K562 (cell line): ENCODE data around the gene OSBPL10. TPM values are rescaled to one million over a fixed set of nuclear protein-coding genes. Genes with fewer than 3 reads are reported as not detected.

ENCODE experiments used
- ATAC-seq: fragments of 200-7000 bp; cut with Tn5 transposase; 3 replicates; pipeline ENCODE4 v1.9.1; 2020; ENCODE audit warnings: moderate library complexity
- BruUV-seq: library from RNA; stranded (reverse); fragments of 400-500 nt; replicated peaks from 2 replicates; lab custom pipeline; 2021; lab: Mats Ljungman, UMichigan
- CTCF ChIA-PET: fragments of 300-600 bp; formaldehyde crosslinking; extraction: SDS; loops from one replicate; lab custom pipeline; 2021; ENCODE audit warnings: low intra/inter-chr PET ratio; lab: Yijun Ruan, JAX
- POLR2A ChIA-PET: fragments of 300-600, 350-650 bp; sonication (Branson Sonifier 250); formaldehyde crosslinking; extraction: SDS; loops from one replicate; lab custom pipeline; 2021; ENCODE audit warnings: antibody characterized with exemption, inconsistent platforms; lab: Yijun Ruan, JAX
- DNase-seq, 4 experiments: peaks; one replicate each; pipeline versions ENCODE4 v3.0.0 to v3.0.0-alpha.2; 2011 to 2018; ENCODE audit warnings: low spot score in 3 of 4, mixed read lengths in 3 of 4; ENCODE audit errors: extremely low read depth in 1 of 4
- FAIRE-seq: peaks from 2 replicates; lab custom pipeline; 2011; peaks lifted over from hg19 to GRCh38; lab: Jason Lieb, UNC
- H2AFZ ChIP-seq: 2 replicates; pipeline ENCODE4 v1.6.0; 2011; ENCODE audit warnings: low read depth, low read length, control low read depth, inconsistent platforms
- H3K27ac ChIP-seq: fragments of 200-600 bp; 3 replicates; pipeline ENCODE4 v1.8.0; 2011; ENCODE audit warnings: low read depth, mild to moderate bottlenecking, control low read depth, inconsistent platforms, low read length, moderate library complexity, mixed read lengths; ENCODE audit errors: extremely low read depth
- H3K27me3 ChIP-seq, 2 experiments: fragments of 300-600 bp in 1 of 2; 2 replicates in 1 of 2; 3 replicates in 1 of 2; pipeline versions ENCODE4 v1.6.0 to v1.8.0; 2011; ENCODE audit warnings: inconsistent platforms in 2 of 2, low read length in 2 of 2, mild to moderate bottlenecking in 1 of 2, mixed read lengths in 1 of 2, moderate library complexity in 1 of 2; ENCODE audit not compliant: control insufficient read depth in 2 of 2, insufficient read depth in 2 of 2
- H3K36me3 ChIP-seq: fragments of 300-600 bp; 3 replicates; pipeline ENCODE4 v1.8.0; 2011; ENCODE audit warnings: mild to moderate bottlenecking, low read length, inconsistent platforms; ENCODE audit not compliant: control insufficient read depth, insufficient read depth
- H3K4me1 ChIP-seq, 2 experiments: fragments of 200-600 bp in 1 of 2; replicated peaks in 1 of 2; 2 replicates in 1 of 2; 3 replicates in 1 of 2; pipeline versions ENCODE4 v1.5.1 to v1.8.0; 2011; ENCODE audit warnings: inconsistent platforms in 2 of 2, low read length in 2 of 2, mild to moderate bottlenecking in 1 of 2, mixed read lengths in 1 of 2, moderate library complexity in 1 of 2; ENCODE audit not compliant: control insufficient read depth in 2 of 2, insufficient read depth in 2 of 2
- H3K4me2 ChIP-seq: 2 replicates; pipeline ENCODE4 v1.6.1; 2011; ENCODE audit warnings: low read length, control low read depth, inconsistent platforms, mixed read lengths; ENCODE audit not compliant: insufficient read depth
- H3K4me3 ChIP-seq: fragments of 200-600 bp; sonication (generic), shearing (Covaris generic); 2 replicates; pipeline ENCODE4 v1.5.1; 2016; ENCODE audit warnings: control low read depth, inconsistent platforms
- H3K79me2 ChIP-seq: fragments of 200-600 bp; 3 replicates; pipeline ENCODE4 v1.8.0; 2011; ENCODE audit warnings: low read length, inconsistent platforms; ENCODE audit not compliant: control insufficient read depth, insufficient read depth
- H3K9ac ChIP-seq, 2 experiments: 2 replicates each; pipeline versions ENCODE4 v1.6.0 to v1.6.1; 2011; ENCODE audit warnings: low read depth in 2 of 2, low read length in 2 of 2, control low read depth in 1 of 2, inconsistent platforms in 1 of 2, mild to moderate bottlenecking in 1 of 2, mixed read lengths in 1 of 2; ENCODE audit not compliant: insufficient read depth in 1 of 2
- H3K9me1 ChIP-seq: one replicate; pipeline ENCODE4 v1.6.0; 2011; ENCODE audit warnings: inconsistent platforms, mild to moderate bottlenecking, low read length, moderate library complexity; ENCODE audit not compliant: control insufficient read depth, insufficient read depth
- H3K9me3 ChIP-seq: replicated peaks from 2 replicates; pipeline ENCODE4 v1.5.1; 2011; ENCODE audit warnings: low read depth, low read length, inconsistent platforms; ENCODE audit not compliant: control insufficient read depth, insufficient read depth
- H4K20me1 ChIP-seq: replicated peaks from 2 replicates; pipeline ENCODE4 v1.6.1; 2011; ENCODE audit warnings: low read length, inconsistent platforms, mixed read lengths; ENCODE audit not compliant: control insufficient read depth, insufficient read depth
- ARID3A ChIP-seq: IDR thresholded peaks from 2 replicates; pipeline ENCODE4 v1.6.1; 2012; ENCODE audit warnings: low read depth, low read length, improper control_type of control experiment, borderline replicate concordance
- CBX1 ChIP-seq: sonication (generic); IDR thresholded peaks from 2 replicates; pipeline ENCODE4 v1.6.1; 2016; ENCODE audit warnings: antibody characterized with exemption, low read depth, mild to moderate bottlenecking
- CHD4 ChIP-seq: fragments of 200-600 bp; sonication (generic); IDR thresholded peaks from 3 replicates; pipeline ENCODE4 v1.6.1; 2012; ENCODE audit warnings: low read depth, mild to moderate bottlenecking, mixed read lengths, low read length, inconsistent platforms; ENCODE audit not compliant: insufficient read depth, insufficient replicate concordance, poor library complexity, severe bottlenecking
- HCFC1 ChIP-seq: IDR thresholded peaks from 2 replicates; pipeline ENCODE4 v1.6.1; 2012; ENCODE audit warnings: low read depth, low read length, improper control_type of control experiment
- KDM4B ChIP-seq, 2 experiments: fragments of 450-650 bp in 1 of 2; sonication (generic) in 1 of 2; IDR thresholded peaks; 2 replicates each; pipeline ENCODE4 v1.6.1; 2016 to 2017; ENCODE audit warnings: borderline replicate concordance in 2 of 2, antibody characterized with exemption in 1 of 2, low read depth in 1 of 2, mild to moderate bottlenecking in 1 of 2
- MBD1 ChIP-seq: fragments of 250-450 bp; sonication (Bioruptor Pico); IDR thresholded peaks from 2 replicates; pipeline ENCODE4 v1.8.0; 2022; ENCODE audit warnings: inconsistent platforms
- NFIC ChIP-seq: fragments of 450-650 bp; IDR thresholded peaks from 2 replicates; pipeline ENCODE4 v1.6.1; 2017; ENCODE audit warnings: mild to moderate bottlenecking, inconsistent platforms
- PCBP1 ChIP-seq: fragments of 200-400 bp; formaldehyde crosslinking; IDR thresholded peaks from 2 replicates; pipeline ENCODE4 v1.6.1; 2018; ENCODE audit warnings: mild to moderate bottlenecking, low read depth, low read length; ENCODE audit not compliant: poor library complexity, severe bottlenecking
- POLR2AphosphoS5 ChIP-seq: IDR thresholded peaks from 2 replicates; pipeline ENCODE4 v1.6.1; 2011; ENCODE audit warnings: mild to moderate bottlenecking, low read depth, low read length, moderate library complexity; ENCODE audit not compliant: control insufficient read depth, insufficient read depth
- RBM22 ChIP-seq: fragments of 200-400 bp; formaldehyde crosslinking; IDR thresholded peaks from 2 replicates; pipeline ENCODE4 v1.6.1; 2018; ENCODE audit warnings: low read length, low read depth; ENCODE audit not compliant: poor library complexity, severe bottlenecking
- SIN3A ChIP-seq, 2 experiments: fragments of 150-350 bp in 1 of 2; IDR thresholded peaks; 2 replicates each; pipeline ENCODE4 v1.6.1; 2011 to 2016; ENCODE audit warnings: borderline replicate concordance in 2 of 2, low read depth in 2 of 2, low read length in 2 of 2, mild to moderate bottlenecking in 2 of 2, moderate library complexity in 2 of 2; ENCODE audit not compliant: control insufficient read depth in 1 of 2
- SMAD1 ChIP-seq: fragments of 150-350 bp; IDR thresholded peaks from 2 replicates; pipeline ENCODE4 v1.6.1; 2014; ENCODE audit warnings: low read length, low read depth; ENCODE audit not compliant: partially characterized antibody
- STAT5A ChIP-seq: IDR thresholded peaks from 2 replicates; pipeline ENCODE4 v1.6.1; 2012; ENCODE audit warnings: low read length, inconsistent platforms, borderline replicate concordance
- TCF7 ChIP-seq: sonication (generic); IDR thresholded peaks from 2 replicates; pipeline ENCODE4 v1.6.1; 2016; ENCODE audit warnings: antibody characterized with exemption, borderline replicate concordance
- TGIF2 ChIP-seq: sonication (generic); formaldehyde crosslinking; IDR thresholded peaks from 2 replicates; pipeline ENCODE4 v1.8.1; 2022; ENCODE audit warnings: mild to moderate bottlenecking, missing genetic modification reagents, moderate library complexity
- ZBTB43 ChIP-seq: sonication (generic); formaldehyde crosslinking; IDR thresholded peaks from 2 replicates; pipeline ENCODE4 v1.8.0; 2023; ENCODE audit warnings: mild to moderate bottlenecking, missing genetic modification reagents
- ZNF239 ChIP-seq: fragments of 250-450 bp; sonication (Bioruptor Pico); IDR thresholded peaks from 2 replicates; pipeline ENCODE4 v1.4.0; 2020; ENCODE audit warnings: mild to moderate bottlenecking
- ZNF76 ChIP-seq: fragments of 250-450 bp; sonication (Bioruptor Pico); IDR thresholded peaks from 2 replicates; pipeline ENCODE4 v1.4.0; 2020; ENCODE audit warnings: mild to moderate bottlenecking, moderate library complexity, borderline replicate concordance
- WGBS: fragments of 100-300 bp; shearing (Covaris generic); methylation state at CpG from one replicate; pipeline ENCODE4 v1.1.6; 2016; ENCODE audit warnings: low coverage, mixed read lengths; ENCODE audit not compliant: insufficient coverage; ENCODE audit errors: missing lambda C conversion rate; 5-methylcytosine and 5-hydroxymethylcytosine counted together
- in situ Hi-C: fragments of 300-500 bp; cut with MboI; formaldehyde crosslinking; loops from 4 replicates; pipeline ENCODE4 v1.15.0; 2018; ENCODE audit warnings: inconsistent platforms, mixed read lengths
- intact Hi-C: fragments of 100-400 bp; cut with micrococcal nuclease; formaldehyde crosslinking; loops from 2 replicates; pipeline ENCODE4 v1.14.2; 2022
- polyA plus RNA-seq, 8 experiments: library from polyadenylated mRNA; depleted of rRNA in 4 of 8; stranded (reverse) in 5 of 8; unstranded in 3 of 8; fragments of >200 nt; fragmentation: Nextera tagmentation in 2 of 8; fragmentation: Illumina TruSeq in 1 of 8; extraction: Ambion mirVana in 2 of 8; extraction: Trizol in 1 of 8; gene quantifications; 2 replicates each; pipeline versions ENCODE4 v1.2.1 to v1.2.3, GENCODE V29; 2011 to 2014; ENCODE audit warnings: inconsistent platforms in 1 of 8, missing spikeins in 1 of 8
- total RNA-seq, 7 experiments: library from RNA; depleted of rRNA in 6 of 7; stranded (reverse); fragments of >200 nt in 6 of 7; fragmentation: Illumina TruSeq in 2 of 7; extraction: Trizol in 2 of 7; gene quantifications; 2 replicates each; pipeline versions ENCODE4 v1.2.1 to v1.2.3, GENCODE V29; 2011 to 2021; ENCODE audit warnings: low replicate concordance in 1 of 7

The OSBPL10 gene
- total and polyA plus RNA-seq, 9 of the 15 experiments (the other 6 are each of a cell fraction or from before 2014, with no cell fraction given), result 0.03 to 0.19 (median 0.14) TPM; not detected in 2

GRCh38 chr3:31709526-31709925 is 271.5 kb downstream of the OSBPL10 start:
- CTCF ChIA-PET, result no interaction called here
- intact Hi-C loops, result no loop called here
- ATAC-seq, result no peak
- no peaks in the 10 kb centered on the region; the same call in 1 of the 2 replicates for H4K20me1 ChIP-seq
- DNase-seq, result no peak
- no peaks in the 10 kb centered on the region for H3K9me1 ChIP-seq
- H3K4me1 ChIP-seq, result no peaks in the 10 kb centered on the region
- BruUV-seq, result no TSS peak
- POLR2A ChIA-PET, result no interaction called here
- no peaks in the 10 kb centered on the region for H3K79me2 ChIP-seq
- WGBS, result 4% methylated on average over 4 of the region's 4 CpGs
- no peaks in the 10 kb centered on the region for H3K9me3 ChIP-seq
- peaks cover 3 to 12% of the 10 kb centered on the region in 2 experiments; a peak in 4 of 5 replicates for H3K27me3 ChIP-seq
- H3K4me3 ChIP-seq, result no peak overlapping the region
- H3K4me2 ChIP-seq, result no peak overlapping the region
- no peak for FAIRE-seq
- H3K9ac ChIP-seq, result no peak overlapping the region
- in situ Hi-C loops, result no loop called here
- no peak overlapping the region for H3K27ac ChIP-seq
- no peaks in the 10 kb centered on the region for H3K36me3 ChIP-seq
- no peak for TF ChIP-seq PCBP1
- no peak for TF ChIP-seq SMAD1
- no peak for TF ChIP-seq ARID3A
- TF ChIP-seq KDM4B (IDR thresholded peaks at IDR 0.05; ENCODE audit: borderline replicate concordance in 2 of 2, low read depth in 1 of 2), result no peak
- TF ChIP-seq RBM22, result no peak
- TF ChIP-seq ZNF76 (CRISPR knock-in tag), result no peak
- TF ChIP-seq CHD4, result no peak
- no peak for TF ChIP-seq ZNF239 (CRISPR knock-in tag)
- TF ChIP-seq ZBTB43 (CRISPR knock-in tag), result no peak
- no peak for TF ChIP-seq SIN3A (IDR thresholded peaks at IDR 0.05; ENCODE audit: borderline replicate concordance in 2 of 2, control insufficient read depth in 1 of 2, low read depth in 2 of 2, low read length in 2 of 2)
- no peak for TF ChIP-seq CBX1
- no peak for TF ChIP-seq TGIF2 (CRISPR knock-in tag)
- no peak for TF ChIP-seq STAT5A
- no peak for TF ChIP-seq TCF7
- no peak for TF ChIP-seq NFIC
- TF ChIP-seq POLR2AphosphoS5, result no peak
- TF ChIP-seq MBD1 (CRISPR knock-in tag), result no peak
- TF ChIP-seq HCFC1, result no peak
- no peak overlapping the region for H2AFZ ChIP-seq
